K562 (cell line): ENCODE measurements around the gene BCAR1. TPM values are rescaled to one million over a fixed set of nuclear protein-coding genes. Genes with fewer than 3 reads are reported as not detected.

Source experiments
- ATAC-seq: fragments of 200-7000 bp; cut with Tn5 transposase; 3 replicates; pipeline ENCODE4 v1.9.1; 2020; ENCODE audit warnings: moderate library complexity
- BruUV-seq: library from RNA; stranded (reverse); fragments of 400-500 nt; replicated peaks from 2 replicates; lab custom pipeline; 2021; lab: Mats Ljungman, UMichigan
- CTCF ChIA-PET: fragments of 300-600 bp; formaldehyde crosslinking; extraction: SDS; loops from one replicate; lab custom pipeline; 2021; ENCODE audit warnings: low intra/inter-chr PET ratio; lab: Yijun Ruan, JAX
- POLR2A ChIA-PET: fragments of 300-600, 350-650 bp; sonication (Branson Sonifier 250); formaldehyde crosslinking; extraction: SDS; loops from one replicate; lab custom pipeline; 2021; ENCODE audit warnings: antibody characterized with exemption, inconsistent platforms; lab: Yijun Ruan, JAX
- DNase-seq, 4 experiments: peaks; one replicate each; pipeline versions ENCODE4 v3.0.0 to v3.0.0-alpha.2; 2011 to 2018; ENCODE audit warnings: low spot score in 3 of 4, mixed read lengths in 3 of 4; ENCODE audit errors: extremely low read depth in 1 of 4
- FAIRE-seq: peaks from 2 replicates; lab custom pipeline; 2011; peaks lifted over from hg19 to GRCh38; lab: Jason Lieb, UNC
- H2AFZ ChIP-seq: 2 replicates; pipeline ENCODE4 v1.6.0; 2011; ENCODE audit warnings: low read depth, low read length, control low read depth, inconsistent platforms
- H3K27ac ChIP-seq: fragments of 200-600 bp; 3 replicates; pipeline ENCODE4 v1.8.0; 2011; ENCODE audit warnings: low read depth, mild to moderate bottlenecking, control low read depth, inconsistent platforms, low read length, moderate library complexity, mixed read lengths; ENCODE audit errors: extremely low read depth
- H3K27me3 ChIP-seq, 2 experiments: fragments of 300-600 bp in 1 of 2; 2 replicates in 1 of 2; 3 replicates in 1 of 2; pipeline versions ENCODE4 v1.6.0 to v1.8.0; 2011; ENCODE audit warnings: inconsistent platforms in 2 of 2, low read length in 2 of 2, mild to moderate bottlenecking in 1 of 2, mixed read lengths in 1 of 2, moderate library complexity in 1 of 2; ENCODE audit not compliant: control insufficient read depth in 2 of 2, insufficient read depth in 2 of 2
- H3K36me3 ChIP-seq: fragments of 300-600 bp; 3 replicates; pipeline ENCODE4 v1.8.0; 2011; ENCODE audit warnings: mild to moderate bottlenecking, low read length, inconsistent platforms; ENCODE audit not compliant: control insufficient read depth, insufficient read depth
- H3K4me1 ChIP-seq, 2 experiments: fragments of 200-600 bp in 1 of 2; replicated peaks in 1 of 2; 2 replicates in 1 of 2; 3 replicates in 1 of 2; pipeline versions ENCODE4 v1.5.1 to v1.8.0; 2011; ENCODE audit warnings: inconsistent platforms in 2 of 2, low read length in 2 of 2, mild to moderate bottlenecking in 1 of 2, mixed read lengths in 1 of 2, moderate library complexity in 1 of 2; ENCODE audit not compliant: control insufficient read depth in 2 of 2, insufficient read depth in 2 of 2
- H3K4me2 ChIP-seq: 2 replicates; pipeline ENCODE4 v1.6.1; 2011; ENCODE audit warnings: low read length, control low read depth, inconsistent platforms, mixed read lengths; ENCODE audit not compliant: insufficient read depth
- H3K4me3 ChIP-seq: fragments of 200-600 bp; sonication (generic), shearing (Covaris generic); 2 replicates; pipeline ENCODE4 v1.5.1; 2016; ENCODE audit warnings: control low read depth, inconsistent platforms
- H3K79me2 ChIP-seq: fragments of 200-600 bp; 3 replicates; pipeline ENCODE4 v1.8.0; 2011; ENCODE audit warnings: low read length, inconsistent platforms; ENCODE audit not compliant: control insufficient read depth, insufficient read depth
- H3K9ac ChIP-seq, 2 experiments: 2 replicates each; pipeline versions ENCODE4 v1.6.0 to v1.6.1; 2011; ENCODE audit warnings: low read depth in 2 of 2, low read length in 2 of 2, control low read depth in 1 of 2, inconsistent platforms in 1 of 2, mild to moderate bottlenecking in 1 of 2, mixed read lengths in 1 of 2; ENCODE audit not compliant: insufficient read depth in 1 of 2
- H3K9me1 ChIP-seq: one replicate; pipeline ENCODE4 v1.6.0; 2011; ENCODE audit warnings: inconsistent platforms, mild to moderate bottlenecking, low read length, moderate library complexity; ENCODE audit not compliant: control insufficient read depth, insufficient read depth
- H3K9me3 ChIP-seq: replicated peaks from 2 replicates; pipeline ENCODE4 v1.5.1; 2011; ENCODE audit warnings: low read depth, low read length, inconsistent platforms; ENCODE audit not compliant: control insufficient read depth, insufficient read depth
- H4K20me1 ChIP-seq: replicated peaks from 2 replicates; pipeline ENCODE4 v1.6.1; 2011; ENCODE audit warnings: low read length, inconsistent platforms, mixed read lengths; ENCODE audit not compliant: control insufficient read depth, insufficient read depth
- ADNP ChIP-seq: fragments of 200-800 bp; sonication (Bioruptor generic); IDR thresholded peaks from 2 replicates; pipeline ENCODE4 v1.6.1; 2016; ENCODE audit warnings: missing genetic modification characterization, missing compliant biosample characterization
- BCL6 ChIP-seq: fragments of 250-450 bp; sonication (Bioruptor Pico); IDR thresholded peaks from 2 replicates; pipeline ENCODE4 v1.4.0; 2020
- CBFA2T3 ChIP-seq: fragments of 450-650 bp; IDR thresholded peaks from 2 replicates; pipeline ENCODE4 v1.6.1; 2017
- CHCHD3 ChIP-seq: fragments of 250-450 bp; sonication (Bioruptor Pico); IDR thresholded peaks from 2 replicates; pipeline ENCODE4 v2.1.2; 2022; ENCODE audit warnings: mild to moderate bottlenecking
- MTA1 ChIP-seq: fragments of 450-650 bp; IDR thresholded peaks from 2 replicates; pipeline ENCODE4 v1.6.1; 2017; ENCODE audit warnings: borderline replicate concordance
- MYC ChIP-seq, 2 experiments: fragments of 250-450 bp in 1 of 2; sonication (Bioruptor Pico) in 1 of 2; IDR thresholded peaks; 2 replicates each; pipeline versions ENCODE4 v1.5.1 to v1.6.1; 2012 to 2021; ENCODE audit warnings: low read depth in 2 of 2, borderline replicate concordance in 1 of 2, improper control_type of control experiment in 1 of 2, low read length in 1 of 2, mild to moderate bottlenecking in 1 of 2, moderate library complexity in 1 of 2
- POLR2G ChIP-seq: fragments of 200-400 bp; formaldehyde crosslinking; IDR thresholded peaks from 2 replicates; pipeline ENCODE4 v1.6.1; 2017; ENCODE audit warnings: low read depth, mild to moderate bottlenecking, antibody characterized with exemption, low read length, moderate library complexity
- TARDBP ChIP-seq: fragments of 450-650 bp; IDR thresholded peaks from 2 replicates; pipeline ENCODE4 v1.6.1; 2016
- WGBS: fragments of 100-300 bp; shearing (Covaris generic); methylation state at CpG from one replicate; pipeline ENCODE4 v1.1.6; 2016; ENCODE audit warnings: low coverage, mixed read lengths; ENCODE audit not compliant: insufficient coverage; ENCODE audit errors: missing lambda C conversion rate; 5-methylcytosine and 5-hydroxymethylcytosine counted together
- in situ Hi-C: fragments of 300-500 bp; cut with MboI; formaldehyde crosslinking; loops from 4 replicates; pipeline ENCODE4 v1.15.0; 2018; ENCODE audit warnings: inconsistent platforms, mixed read lengths
- intact Hi-C: fragments of 100-400 bp; cut with micrococcal nuclease; formaldehyde crosslinking; loops from 2 replicates; pipeline ENCODE4 v1.14.2; 2022
- polyA plus RNA-seq, 8 experiments: library from polyadenylated mRNA; depleted of rRNA in 4 of 8; stranded (reverse) in 5 of 8; unstranded in 3 of 8; fragments of >200 nt; fragmentation: Nextera tagmentation in 2 of 8; fragmentation: Illumina TruSeq in 1 of 8; extraction: Ambion mirVana in 2 of 8; extraction: Trizol in 1 of 8; gene quantifications; 2 replicates each; pipeline versions ENCODE4 v1.2.1 to v1.2.3, GENCODE V29; 2011 to 2014; ENCODE audit warnings: inconsistent platforms in 1 of 8, missing spikeins in 1 of 8
- total RNA-seq, 7 experiments: library from RNA; depleted of rRNA in 6 of 7; stranded (reverse); fragments of >200 nt in 6 of 7; fragmentation: Illumina TruSeq in 2 of 7; extraction: Trizol in 2 of 7; gene quantifications; 2 replicates each; pipeline versions ENCODE4 v1.2.1 to v1.2.3, GENCODE V29; 2011 to 2021; ENCODE audit warnings: low replicate concordance in 1 of 7
- TF ChIP-seq, protein P1 (sequence below): sonication (generic); formaldehyde crosslinking; IDR thresholded peaks from 2 replicates; pipeline ENCODE4 v1.8.1; 2023; ENCODE audit warnings: missing genetic modification reagents, mild to moderate bottlenecking, borderline replicate concordance

The BCAR1 gene
- total and polyA plus RNA-seq, 9 of the 15 experiments (the other 6 are each of a cell fraction or from before 2014, with no cell fraction given) = 0.10 to 26.3 (median 3.6) TPM

DNA sequence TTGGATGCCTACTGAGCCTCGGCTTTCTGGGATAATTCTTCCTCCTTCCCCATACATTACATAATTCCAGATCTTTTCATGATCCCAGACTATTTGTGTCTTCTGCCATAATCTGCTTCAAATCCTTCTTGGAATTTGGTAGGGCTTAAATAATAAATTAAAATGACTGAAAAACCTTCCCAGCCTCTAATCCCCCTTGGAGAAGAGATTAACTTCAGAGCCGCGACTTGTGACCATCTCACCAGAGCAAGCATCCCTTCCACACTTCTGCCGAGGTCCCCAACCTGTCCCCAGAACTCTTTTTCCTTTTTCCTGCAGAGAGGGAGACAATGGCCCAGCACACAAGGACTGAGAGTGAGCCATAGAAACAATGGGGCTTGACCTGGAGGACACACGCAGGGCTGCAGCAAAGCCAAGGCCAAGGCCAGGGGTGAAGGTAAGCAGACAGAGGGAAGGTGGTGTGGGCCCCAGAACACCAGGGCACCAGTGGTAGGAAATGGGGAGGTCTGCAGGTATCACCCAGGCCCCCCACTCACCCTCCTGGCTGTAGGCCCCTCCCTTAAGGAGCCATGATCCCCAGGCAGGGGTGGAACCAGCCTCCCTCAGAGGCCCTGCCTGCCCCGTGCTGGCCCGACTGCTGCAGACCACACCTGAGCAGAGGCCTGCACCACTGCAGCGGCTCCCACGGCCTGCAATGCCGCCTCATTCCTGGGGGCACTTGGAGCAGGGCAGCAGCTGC, 9.6 kb upstream of the BCAR1 start:
- FAIRE-seq (no peak), DNase-seq (no peak), ATAC-seq (no peak)
- TF ChIP-seq TARDBP (no peak), POLR2G (0 out of 2 replicates have a peak, but pooled peaks have one; percentile 40)
- Histone ChIP-seq H3K9me3 (no peaks in the 10 kb centered on the region), H3K4me2 (no peak overlapping the region), H4K20me1 (peaks cover 12% of the 10 kb centered on the region), H3K79me2 (peaks cover 7% of the 10 kb centered on the region; the same call in 1 of the 3 replicates), H2AFZ (no peak overlapping the region), H3K4me1 (peaks cover 8 to 61% of the 10 kb centered on the region in 2 experiments; a peak in 3 of 5 replicates), H3K4me3 (no peak overlapping the region), H3K27ac (no peak overlapping the region), H3K9me1 (peaks cover 5% of the 10 kb centered on the region), H3K36me3 (no peaks in the 10 kb centered on the region), H3K9ac (peak overlapping the region in 1 of 2 experiments; percentile 58; a peak in 2 of 4 replicates), H3K27me3 (no peaks in the 10 kb centered on the region)
- intact Hi-C loops = no loop called here
- CTCF ChIA-PET = no interaction called here
- POLR2A ChIA-PET = interaction anchor here (0.6 to 1.0 kb wide), 4 partner anchors 9 to 387 kb away, joined by 3 to 4 read pairs (median 3); partner anchors contain the start of genes TERF2IP and WDR59
- no TSS peak for BruUV-seq
- in situ Hi-C loops = no loop called here
- WGBS = 80% methylated on average over 10 of the region's 10 CpGs

DNA sequence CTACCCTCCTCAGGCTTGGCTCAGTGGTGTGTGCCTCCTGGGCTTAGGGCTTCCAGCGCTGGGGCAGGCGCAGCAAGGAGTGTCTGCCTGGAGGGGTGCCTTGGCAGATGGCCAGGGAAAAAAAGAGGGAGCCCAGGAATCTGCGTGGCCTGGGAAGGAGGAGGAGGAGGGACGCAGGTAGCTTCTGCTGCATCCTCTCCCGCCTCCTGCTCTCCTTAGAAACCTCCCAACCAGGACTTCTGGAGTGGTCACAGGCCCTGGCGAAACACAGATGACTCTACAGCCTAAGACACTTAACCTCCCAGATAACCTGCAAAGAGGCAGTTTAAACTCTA, 7.3 kb upstream of the BCAR1 start:
- intact Hi-C loops = no loop called here
- no peak overlapping the region for H3K4me3 ChIP-seq
- H3K9me3 ChIP-seq = no peaks in the 10 kb centered on the region
- no peak overlapping the region for H3K4me2 ChIP-seq
- H3K27ac ChIP-seq = no peak overlapping the region
- 44% methylated on average over 5 of the region's 6 CpGs for WGBS
- 0 out of 3 replicates have a peak, but pooled peaks cover 3% of the 10 kb centered on the region for H3K79me2 ChIP-seq
- H4K20me1 ChIP-seq = peaks cover 13% of the 10 kb centered on the region
- ATAC-seq (no peak), FAIRE-seq (no peak), DNase-seq (no peak)
- no TSS peak for BruUV-seq
- POLR2A ChIA-PET = interaction anchor here (1.0 kb wide), 1 partner anchor 146 kb away, joined by 3 read pairs; no protein-coding TSS in a partner anchor
- peaks cover 6% of the 10 kb centered on the region for H3K9me1 ChIP-seq
- H3K4me1 ChIP-seq = peaks cover 6 to 48% of the 10 kb centered on the region in 2 experiments; a peak in 3 of 5 replicates
- H3K27me3 ChIP-seq = no peaks in the 10 kb centered on the region
- CTCF ChIA-PET = no interaction called here
- in situ Hi-C loops = no loop called here
- no peak overlapping the region for H2AFZ ChIP-seq
- H3K36me3 ChIP-seq = no peaks in the 10 kb centered on the region
- peak overlapping the region in 1 of 2 experiments; percentile 72; a peak in 1 of 4 replicates for H3K9ac ChIP-seq
- no peak for TF ChIP-seq ADNP (tag)
- no peak for TF ChIP-seq BCL6 (CRISPR knock-in tag)
- TF ChIP-seq MYC (IDR thresholded peaks at IDR 0.05; ENCODE audit: low read depth, low read length) = no peak
- no peak for TF ChIP-seq MYC (CRISPR knock-in tag; IDR thresholded peaks at IDR 0.05; ENCODE audit: borderline replicate concordance, low read depth)
- TF ChIP-seq CBFA2T3 = peak; percentile 16; the same call in 1 of the 2 replicates
- TF ChIP-seq MTA1 = no peak
- TF ChIP-seq CHCHD3 = no peak
- TF ChIP-seq, protein P1, sequence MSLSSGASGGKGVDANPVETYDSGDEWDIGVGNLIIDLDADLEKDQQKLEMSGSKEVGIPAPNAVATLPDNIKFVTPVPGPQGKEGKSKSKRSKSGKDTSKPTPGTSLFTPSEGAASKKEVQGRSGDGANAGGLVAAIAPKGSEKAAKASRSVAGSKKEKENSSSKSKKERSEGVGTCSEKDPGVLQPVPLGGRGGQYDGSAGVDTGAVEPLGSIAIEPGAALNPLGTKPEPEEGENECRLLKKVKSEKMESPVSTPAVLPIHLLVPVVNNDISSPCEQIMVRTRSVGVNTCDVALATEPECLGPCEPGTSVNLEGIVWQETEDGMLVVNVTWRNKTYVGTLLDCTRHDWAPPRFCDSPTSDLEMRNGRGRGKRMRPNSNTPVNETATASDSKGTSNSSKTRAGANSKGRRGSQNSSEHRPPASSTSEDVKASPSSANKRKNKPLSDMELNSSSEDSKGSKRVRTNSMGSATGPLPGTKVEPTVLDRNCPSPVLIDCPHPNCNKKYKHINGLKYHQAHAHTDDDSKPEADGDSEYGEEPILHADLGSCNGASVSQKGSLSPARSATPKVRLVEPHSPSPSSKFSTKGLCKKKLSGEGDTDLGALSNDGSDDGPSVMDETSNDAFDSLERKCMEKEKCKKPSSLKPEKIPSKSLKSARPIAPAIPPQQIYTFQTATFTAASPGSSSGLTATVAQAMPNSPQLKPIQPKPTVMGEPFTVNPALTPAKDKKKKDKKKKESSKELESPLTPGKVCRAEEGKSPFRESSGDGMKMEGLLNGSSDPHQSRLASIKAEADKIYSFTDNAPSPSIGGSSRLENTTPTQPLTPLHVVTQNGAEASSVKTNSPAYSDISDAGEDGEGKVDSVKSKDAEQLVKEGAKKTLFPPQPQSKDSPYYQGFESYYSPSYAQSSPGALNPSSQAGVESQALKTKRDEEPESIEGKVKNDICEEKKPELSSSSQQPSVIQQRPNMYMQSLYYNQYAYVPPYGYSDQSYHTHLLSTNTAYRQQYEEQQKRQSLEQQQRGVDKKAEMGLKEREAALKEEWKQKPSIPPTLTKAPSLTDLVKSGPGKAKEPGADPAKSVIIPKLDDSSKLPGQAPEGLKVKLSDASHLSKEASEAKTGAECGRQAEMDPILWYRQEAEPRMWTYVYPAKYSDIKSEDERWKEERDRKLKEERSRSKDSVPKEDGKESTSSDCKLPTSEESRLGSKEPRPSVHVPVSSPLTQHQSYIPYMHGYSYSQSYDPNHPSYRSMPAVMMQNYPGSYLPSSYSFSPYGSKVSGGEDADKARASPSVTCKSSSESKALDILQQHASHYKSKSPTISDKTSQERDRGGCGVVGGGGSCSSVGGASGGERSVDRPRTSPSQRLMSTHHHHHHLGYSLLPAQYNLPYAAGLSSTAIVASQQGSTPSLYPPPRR (CRISPR knock-in tag) = no peak
